ENCODE results near the gene SHISA8. TPM values are rescaled to one million over a fixed set of nuclear protein-coding genes. Genes with fewer than 3 reads are reported as not detected.

The SHISA8 gene
- total and polyA plus RNA-seq, 2 of the 13 experiments (the other 11 are each of a cell fraction or from before 2014, with no cell fraction given) = not detected

GRCh38 chr22:41925783-41926460 is 11.0 kb upstream of the SHISA8 start (continued):
- TF ChIP-seq ZNF687 (CRISPR knock-in tag; IDR thresholded peaks at IDR 0.05) (peak; percentile 52; the same call in 1 of the 2 replicates), ZNF235 (CRISPR knock-in tag; IDR thresholded peaks at IDR 0.05; ENCODE audit: borderline replicate concordance) (no peak), ZNF496 (CRISPR knock-in tag; IDR thresholded peaks at IDR 0.05; ENCODE audit: insufficient replicate concordance) (no peak), SALL1 (CRISPR knock-in tag; IDR thresholded peaks at IDR 0.05) (peak; percentile 8; the same call in 1 of the 2 replicates), ZNF383 (CRISPR knock-in tag; IDR thresholded peaks at IDR 0.05; ENCODE audit: borderline replicate concordance) (no peak), TSC22D2 (CRISPR knock-in tag; IDR thresholded peaks at IDR 0.05; ENCODE audit: borderline replicate concordance) (0 out of 2 replicates have a peak, but pooled peaks have one; percentile 17), ZNF724P (CRISPR knock-in tag; IDR thresholded peaks at IDR 0.05; ENCODE audit: borderline replicate concordance) (no peak), ZNF616 (CRISPR knock-in tag; IDR thresholded peaks at IDR 0.05; ENCODE audit: low read depth) (no peak), XRCC5 (optimal IDR thresholded peaks at IDR 0.05; ENCODE audit: low read length) (peak; percentile 67), ZFP41 (CRISPR knock-in tag; IDR thresholded peaks at IDR 0.05; ENCODE audit: borderline replicate concordance) (no peak), TOE1 (CRISPR knock-in tag; IDR thresholded peaks at IDR 0.05) (no peak), HNRNPK (IDR thresholded peaks at IDR 0.05; ENCODE audit: low read depth, low read length, poor library complexity, severe bottlenecking) (peak; percentile 65), ARID3A (IDR thresholded peaks at IDR 0.05; ENCODE audit: low read depth, low read length) (no peak), ETV6 (CRISPR knock-in tag; conservative IDR thresholded peaks at IDR 0.05) (no peak), MXI1 (IDR thresholded peaks at IDR 0.05; ENCODE audit: borderline replicate concordance, low read depth, low read length) (0 out of 3 replicates have a peak, but pooled peaks have one; percentile 4), TBL1XR1 (IDR thresholded peaks at IDR 0.05; ENCODE audit: borderline replicate concordance, low read length, partially characterized antibody) (peak; percentile 33), HMGXB4 (CRISPR knock-in tag; IDR thresholded peaks at IDR 0.05; ENCODE audit: borderline replicate concordance in 1 of 2, low read depth in 1 of 2) (peak in 1 of 2 experiments; percentile 45; a peak in 2 of 4 replicates), ZNF670 (CRISPR knock-in tag; IDR thresholded peaks at IDR 0.05; ENCODE audit: borderline replicate concordance) (no peak)
- TF ChIP-seq, protein P1, sequence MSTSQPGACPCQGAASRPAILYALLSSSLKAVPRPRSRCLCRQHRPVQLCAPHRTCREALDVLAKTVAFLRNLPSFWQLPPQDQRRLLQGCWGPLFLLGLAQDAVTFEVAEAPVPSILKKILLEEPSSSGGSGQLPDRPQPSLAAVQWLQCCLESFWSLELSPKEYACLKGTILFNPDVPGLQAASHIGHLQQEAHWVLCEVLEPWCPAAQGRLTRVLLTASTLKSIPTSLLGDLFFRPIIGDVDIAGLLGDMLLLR (CRISPR knock-in tag; IDR thresholded peaks at IDR 0.05) = peak; percentile 35; the same call in 1 of the 2 replicates

Data from HepG2 (cell line).